HepG2 (cell line): ENCODE data around the gene DUSP16. TPM values are rescaled to one million over a fixed set of nuclear protein-coding genes. Genes with fewer than 3 reads are reported as not detected.
A peak's percentile ranks its signal among the peaks of the same experiment; 100 is the strongest.

Source experiments
- ARHGAP35 ChIP-seq: sonication (generic); formaldehyde crosslinking; IDR thresholded peaks from 2 replicates; pipeline ENCODE4 v1.9.0; 2022; ENCODE audit warnings: mild to moderate bottlenecking, inconsistent platforms, moderate library complexity, missing genetic modification reagents, borderline replicate concordance
- ATF3 ChIP-seq: sonication (generic); formaldehyde crosslinking; IDR thresholded peaks from 2 replicates; pipeline ENCODE4 v1.4.0; 2020; ENCODE audit warnings: missing genetic modification reagents
- CSRNP1 ChIP-seq: sonication (generic); formaldehyde crosslinking; IDR thresholded peaks from 2 replicates; pipeline ENCODE4 v1.8.1; 2023; ENCODE audit warnings: mild to moderate bottlenecking, missing genetic modification reagents
- ELF1 ChIP-seq: sonication (generic); formaldehyde crosslinking; IDR thresholded peaks from 2 replicates; pipeline ENCODE4 v1.4.0; 2020; ENCODE audit warnings: missing genetic modification reagents
- ESRRA ChIP-seq: sonication (generic); formaldehyde crosslinking; IDR thresholded peaks from 2 replicates; pipeline ENCODE4 v1.5.1; 2020; ENCODE audit warnings: mild to moderate bottlenecking, low read depth, missing genetic modification reagents
- FOXP4 ChIP-seq: sonication (generic); formaldehyde crosslinking; IDR thresholded peaks from 2 replicates; pipeline ENCODE4 v1.4.0; 2020; ENCODE audit warnings: missing genetic modification reagents
- GATAD2A ChIP-seq: IDR thresholded peaks from 2 replicates; pipeline ENCODE4 v1.6.1; 2016
- GPBP1L1 ChIP-seq: sonication (generic); formaldehyde crosslinking; IDR thresholded peaks from 2 replicates; pipeline ENCODE4 v1.5.0; 2020; ENCODE audit warnings: mild to moderate bottlenecking, missing genetic modification reagents
- HIC2 ChIP-seq: sonication (generic); formaldehyde crosslinking; IDR thresholded peaks from 2 replicates; pipeline ENCODE4 v1.9.0; 2022; ENCODE audit warnings: low read depth, missing genetic modification reagents
- LCORL ChIP-seq, 2 experiments: fragments of 450-650 bp in 1 of 2; sonication (generic) in 1 of 2; formaldehyde crosslinking in 1 of 2; IDR thresholded peaks; 2 replicates each; pipeline versions ENCODE4 v1.5.0 to v1.6.1; 2017 to 2020; ENCODE audit warnings: antibody characterized with exemption in 1 of 2, missing genetic modification reagents in 1 of 2
- MIER2 ChIP-seq: IDR thresholded peaks from 2 replicates; pipeline ENCODE4 v1.6.1; 2016; ENCODE audit warnings: missing biosample characterization, missing genetic modification reagents
- NR2F2 ChIP-seq: IDR thresholded peaks from 2 replicates; pipeline ENCODE4 v1.6.1; 2012; ENCODE audit warnings: low read depth, inconsistent platforms, borderline replicate concordance
- RFX3 ChIP-seq: IDR thresholded peaks from 2 replicates; pipeline ENCODE4 v1.6.1; 2016; ENCODE audit warnings: missing biosample characterization, missing genetic modification reagents
- SIN3A ChIP-seq: IDR thresholded peaks from 2 replicates; pipeline ENCODE4 v1.6.1; 2011; ENCODE audit warnings: low read depth, mild to moderate bottlenecking, control low read depth, low read length, borderline replicate concordance
- SKI ChIP-seq: fragments of 450-650 bp; IDR thresholded peaks from one replicate; pipeline ENCODE4 v1.6.1; 2018; ENCODE audit warnings: mild to moderate bottlenecking; ENCODE audit not compliant: partially characterized antibody
- SMAD1 ChIP-seq: sonication (generic); formaldehyde crosslinking; IDR thresholded peaks from 2 replicates; pipeline ENCODE4 v1.4.0; 2020; ENCODE audit warnings: missing genetic modification reagents, low read depth, mild to moderate bottlenecking, borderline replicate concordance
- SUZ12 ChIP-seq: fragments of 150-350 bp; IDR thresholded peaks from 2 replicates; pipeline ENCODE4 v1.6.1; 2014; ENCODE audit warnings: low read depth, low read length
- TSC22D2 ChIP-seq: sonication (generic); formaldehyde crosslinking; IDR thresholded peaks from 2 replicates; pipeline ENCODE4 v1.5.1; 2020; ENCODE audit warnings: missing genetic modification reagents, mild to moderate bottlenecking, borderline replicate concordance
- ZFP1 ChIP-seq: IDR thresholded peaks from 2 replicates; pipeline ENCODE4 v1.6.1; 2016
- ZNF121 ChIP-seq: sonication (generic); formaldehyde crosslinking; IDR thresholded peaks from 2 replicates; pipeline ENCODE4 v1.5.0; 2020; ENCODE audit warnings: mild to moderate bottlenecking, missing genetic modification reagents
- ZNF383 ChIP-seq: sonication (generic); formaldehyde crosslinking; IDR thresholded peaks from 2 replicates; pipeline ENCODE4 v1.4.0; 2020; ENCODE audit warnings: missing genetic modification reagents, mild to moderate bottlenecking, borderline replicate concordance
- ZNF776 ChIP-seq: sonication (generic); formaldehyde crosslinking; IDR thresholded peaks from 2 replicates; pipeline ENCODE4 v1.4.0; 2020; ENCODE audit warnings: mild to moderate bottlenecking, missing genetic modification reagents
- polyA plus RNA-seq, 8 experiments: library from polyadenylated mRNA; depleted of rRNA in 3 of 8; stranded (reverse) in 7 of 8; unstranded in 1 of 8; fragments of >200 nt; fragmentation: Illumina TruSeq in 4 of 8; extraction: Trizol in 4 of 8; gene quantifications; 2 replicates each; pipeline versions ENCODE4 v1.2.1 to v1.2.3, GENCODE V29; 2011 to 2016; ENCODE audit warnings: low read depth in 4 of 8, missing spikeins in 1 of 8, mixed read lengths in 1 of 8; ENCODE audit not compliant: insufficient read depth in 1 of 8
- total RNA-seq, 5 experiments: library from RNA; depleted of rRNA; stranded (reverse); fragments of >200 nt; fragmentation: Illumina TruSeq; extraction: Trizol; gene quantifications; 2 replicates each; pipeline ENCODE4 v1.2.3, GENCODE V29; 2016; ENCODE audit warnings: low read depth in 1 of 5

DUSP16 gene
- total and polyA plus RNA-seq, 2 of the 13 experiments (the other 11 are each of a cell fraction or from before 2014, with no cell fraction given) = 45.7 to 46.6 TPM

GRCh38 chr12:12546314-12546772 is 16.3 kb downstream of the DUSP16 start (continued):
- TF ChIP-seq LCORL (IDR thresholded peaks at IDR 0.05) (peak; percentile 99), LCORL (CRISPR knock-in tag; IDR thresholded peaks at IDR 0.05) (peak; percentile 61; the same call in 1 of the 2 replicates), HIC2 (CRISPR knock-in tag) (no peak), MIER2 (CRISPR knock-in tag) (0 out of 2 replicates have a peak, but pooled peaks have one; percentile 52), ELF1 (no peak), NR2F2 (peak; percentile 84; the same call in 1 of the 2 replicates), GATAD2A (CRISPR knock-in tag) (peak; percentile 98), ESRRA (no peak; the same call in 1 of the 2 replicates), ATF3 (CRISPR knock-in tag) (0 out of 2 replicates have a peak, but pooled peaks have one; percentile 41), SMAD1 (CRISPR knock-in tag) (no peak), GPBP1L1 (CRISPR knock-in tag) (no peak), SKI (peak; percentile 48), ZNF121 (no peak), CSRNP1 (no peak), SIN3A (peak; percentile 30; the same call in 1 of the 2 replicates), ARHGAP35 (no peak), RFX3 (no peak), ZNF776 (CRISPR knock-in tag) (no peak), ZNF383 (no peak), TSC22D2 (no peak), SUZ12 (no peak), ZFP1 (CRISPR knock-in tag) (peak; percentile 78), FOXP4 (peak; percentile 98)
